Suprapubic skin (tissue), 4 donors: ENCODE results near the gene CMTM7. TPM values are rescaled to one million over a fixed set of nuclear protein-coding genes. Genes with fewer than 3 reads are reported as not detected.

Experiments
- DNase-seq, 2 donors: peaks; one replicate each; pipeline ENCODE4 v3.0.0-alpha.2; 2019; ENCODE audit warnings: low spot score in 2 of 2
- H3K27ac ChIP-seq: fragments of 200-600 bp; sonication (generic); one replicate; pipeline ENCODE4 v1.5.1; 2019
- H3K27me3 ChIP-seq: fragments of 200-600 bp; sonication (generic); one replicate; pipeline ENCODE4 v1.5.1; 2019
- H3K36me3 ChIP-seq: fragments of 200-600 bp; sonication (generic); one replicate; pipeline ENCODE4 v1.5.1; 2019
- H3K4me1 ChIP-seq: fragments of 200-600 bp; sonication (generic); one replicate; pipeline ENCODE4 v1.5.1; 2019
- H3K4me3 ChIP-seq: fragments of 200-600 bp; sonication (generic); one replicate; pipeline ENCODE4 v1.5.1; 2019; ENCODE audit warnings: mild to moderate bottlenecking
- H3K9me3 ChIP-seq: fragments of 200-600 bp; sonication (generic); one replicate; pipeline ENCODE4 v1.5.1; 2019
- CTCF ChIP-seq, 2 donors: fragments of 200-600 bp in 1 of 2; fragments of 450-650 bp in 1 of 2; sonication (generic) in 1 of 2; IDR thresholded peaks; one replicate each; pipeline ENCODE4 v1.5.1; 2016 to 2019; ENCODE audit warnings: antibody characterized with exemption in 2 of 2, mild to moderate bottlenecking in 1 of 2, moderate library complexity in 1 of 2
- EP300 ChIP-seq: sonication (generic); formaldehyde crosslinking; IDR thresholded peaks from one replicate; pipeline ENCODE4 v1.6.1; 2017; ENCODE audit warnings: antibody characterized with exemption
- POLR2A ChIP-seq, 2 donors: fragments of 450-650 bp; IDR thresholded peaks; one replicate each; pipeline ENCODE4 v1.6.1; 2017; ENCODE audit warnings: antibody characterized with exemption in 2 of 2, mild to moderate bottlenecking in 2 of 2, moderate library complexity in 2 of 2
- POLR2AphosphoS5 ChIP-seq, 3 donors: sonication (generic); formaldehyde crosslinking; IDR thresholded peaks; one replicate each; pipeline ENCODE4 v1.6.1; 2017; ENCODE audit warnings: antibody characterized with exemption in 3 of 3
- whole genome bisulfite sequencing: methylation state at CpG from one replicate; pipeline ENCODE4 v1.1.5; 2018; 5-methylcytosine and 5-hydroxymethylcytosine counted together
- total RNA-seq, 4 donors: library from RNA; depleted of rRNA; stranded (reverse); fragments of >200 nt; gene quantifications; one replicate each; pipeline ENCODE4 v1.1.0, GENCODE V29; 2016

CMTM7 gene
- total RNA-seq, 4 donors from 2014 or later, result 7.5 to 14.7 (median 10.9) TPM

- DNase-seq, result peak in 1 of 2 donors; percentile 2
- no peak for TF ChIP-seq CTCF (IDR thresholded peaks at IDR 0.05)
- no peak for TF ChIP-seq POLR2AphosphoS5 (IDR thresholded peaks at IDR 0.05)
- TF ChIP-seq POLR2A (IDR thresholded peaks at IDR 0.05), result no peak
- TF ChIP-seq EP300, result no peak
- no peaks in the 10 kb centered on the region for H3K27me3 ChIP-seq
- no peaks in the 10 kb centered on the region for H3K9me3 ChIP-seq
- no peaks in the 10 kb centered on the region for H3K4me1 ChIP-seq
- H3K27ac ChIP-seq, result no peak overlapping the region
- no peak overlapping the region for H3K4me3 ChIP-seq
- WGBS, result 79% methylated on average over 1 of the region's 1 CpG
- peaks cover 6% of the 10 kb centered on the region for H3K36me3 ChIP-seq
Measured at GRCh38 chr3:32447865-32448400, 56.3 kb downstream of the CMTM7 start.

GRCh38 chr3:32448686-32449474, 57.2 kb downstream of the CMTM7 start:
- Histone ChIP-seq H3K36me3 (peaks cover 6% of the 10 kb centered on the region), H3K9me3 (no peaks in the 10 kb centered on the region), H3K4me1 (no peaks in the 10 kb centered on the region), H3K27ac (no peak overlapping the region), H3K4me3 (no peak overlapping the region), H3K27me3 (no peaks in the 10 kb centered on the region)
- no peak for TF ChIP-seq POLR2AphosphoS5 (IDR thresholded peaks at IDR 0.05)
- no peak for TF ChIP-seq CTCF (IDR thresholded peaks at IDR 0.05)
- TF ChIP-seq EP300, result no peak
- no peak for TF ChIP-seq POLR2A (IDR thresholded peaks at IDR 0.05)
- 84% methylated on average over 14 of the region's 14 CpGs for WGBS
- peak in 1 of 2 donors; percentile 41 for DNase-seq

GRCh38 chr3:32449691-32450090, 58.0 kb downstream of the CMTM7 start:
- H3K9me3 ChIP-seq, result no peaks in the 10 kb centered on the region
- H3K4me3 ChIP-seq, result no peak overlapping the region
- H3K4me1 ChIP-seq, result no peaks in the 10 kb centered on the region
- TF ChIP-seq POLR2A (IDR thresholded peaks at IDR 0.05), result no peak
- no peak for TF ChIP-seq CTCF (IDR thresholded peaks at IDR 0.05)
- H3K27me3 ChIP-seq, result no peaks in the 10 kb centered on the region
- WGBS, result 85% methylated on average over 2 of the region's 3 CpGs
- H3K27ac ChIP-seq, result no peak overlapping the region
- H3K36me3 ChIP-seq, result peaks cover 6% of the 10 kb centered on the region
- peak in 1 of 2 donors; percentile 7 for DNase-seq

- H3K4me1 ChIP-seq, result no peaks in the 10 kb centered on the region
- WGBS, result 97% methylated on average over 2 of the region's 2 CpGs
- TF ChIP-seq POLR2AphosphoS5 (IDR thresholded peaks at IDR 0.05), result no peak
- TF ChIP-seq EP300, result no peak
- TF ChIP-seq POLR2A (IDR thresholded peaks at IDR 0.05), result no peak
- no peak for TF ChIP-seq CTCF (IDR thresholded peaks at IDR 0.05)
- peaks cover 6% of the 10 kb centered on the region for H3K36me3 ChIP-seq
- H3K27me3 ChIP-seq, result no peaks in the 10 kb centered on the region
- H3K4me3 ChIP-seq, result no peak overlapping the region
- peak in 1 of 2 donors; percentile 11 for DNase-seq
- H3K9me3 ChIP-seq, result no peaks in the 10 kb centered on the region
- no peak overlapping the region for H3K27ac ChIP-seq
Measured at GRCh38 chr3:32450426-32450825, 58.8 kb downstream of the CMTM7 start.

DNA sequence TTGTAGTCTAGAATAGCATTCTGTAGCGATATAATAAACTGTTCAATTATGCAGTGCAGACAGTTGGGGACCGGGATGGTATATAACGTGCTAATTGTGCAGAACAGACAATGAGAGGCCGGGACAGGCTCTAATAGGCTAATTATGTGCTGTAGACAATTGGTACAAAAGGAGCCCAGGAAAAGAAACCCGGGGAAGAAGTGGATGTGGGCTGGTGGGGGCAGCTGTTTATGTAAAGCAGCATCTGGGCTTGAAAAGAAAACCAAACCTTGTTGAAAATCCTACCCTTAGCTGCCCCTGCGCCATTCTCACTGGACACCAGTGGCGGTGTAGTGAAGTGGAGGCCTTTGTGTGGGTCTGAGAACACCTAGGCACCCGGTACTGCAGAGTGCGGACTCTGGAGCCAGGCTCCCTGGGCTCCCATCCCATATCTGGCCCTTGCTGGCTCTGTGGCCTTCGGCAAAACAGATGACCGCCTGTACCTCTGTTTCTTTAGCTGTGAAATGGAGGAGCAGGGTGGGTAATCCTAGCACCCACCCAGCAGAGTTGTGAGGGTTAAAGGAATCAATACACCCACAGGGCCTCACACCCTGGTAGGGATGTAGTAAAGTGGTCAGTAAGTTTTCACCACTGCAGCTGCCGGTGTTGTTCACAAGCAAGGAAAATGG, 59.5 kb downstream of the CMTM7 start:
- 94% methylated on average over 12 of the region's 12 CpGs for WGBS
- no peak overlapping the region for H3K4me3 ChIP-seq
- H3K4me1 ChIP-seq, result no peaks in the 10 kb centered on the region
- peaks cover 6% of the 10 kb centered on the region for H3K36me3 ChIP-seq
- no peaks in the 10 kb centered on the region for H3K27me3 ChIP-seq
- no peaks in the 10 kb centered on the region for H3K9me3 ChIP-seq
- peak in 1 of 2 donors; percentile 27 for DNase-seq
- no peak overlapping the region for H3K27ac ChIP-seq
- TF ChIP-seq CTCF (IDR thresholded peaks at IDR 0.05) (no peak), POLR2A (IDR thresholded peaks at IDR 0.05) (no peak), POLR2AphosphoS5 (IDR thresholded peaks at IDR 0.05) (no peak), EP300 (no peak)
